Measurements from ENCODE around the gene RAI1.

- TF ChIP-seq CTCF (conservative IDR thresholded peaks at IDR 0.05; ENCODE audit: low read length), result no peak
- no peak for TF ChIP-seq EZH2phosphoT487 (IDR thresholded peaks at IDR 0.05; ENCODE audit: borderline replicate concordance, low read depth, low read length)
Measured at GRCh38 chr17:17699491-17699890, 18.2 kb downstream of the RAI1 start.

Data from OCI-LY7 (cell line).